HepG2 (cell line): ENCODE results near the gene TBC1D4. TPM values are rescaled to one million over a fixed set of nuclear protein-coding genes. Genes with fewer than 3 reads are reported as not detected.

Experiments used
- ARNT ChIP-seq: fragments of 450-650 bp; IDR thresholded peaks from 2 replicates; pipeline ENCODE4 v1.6.1; 2017
- CREM ChIP-seq, 2 experiments: sonication (generic) in 1 of 2; formaldehyde crosslinking in 1 of 2; IDR thresholded peaks; 2 replicates each; pipeline versions ENCODE4 v1.4.0 to v1.6.1; 2016 to 2020; ENCODE audit warnings: antibody characterized with exemption in 1 of 2, mild to moderate bottlenecking in 1 of 2, missing genetic modification reagents in 1 of 2
- ETV6 ChIP-seq: sonication (generic); formaldehyde crosslinking; conservative IDR thresholded peaks from 2 replicates; pipeline ENCODE4 v1.4.0; 2020; ENCODE audit warnings: missing genetic modification reagents
- FUBP1 ChIP-seq: sonication (generic); formaldehyde crosslinking; IDR thresholded peaks from 2 replicates; pipeline ENCODE4 v1.5.1; 2020; ENCODE audit warnings: missing genetic modification reagents, mild to moderate bottlenecking, borderline replicate concordance
- ISX ChIP-seq: sonication (generic); formaldehyde crosslinking; conservative IDR thresholded peaks from 2 replicates; pipeline ENCODE4 v1.5.0; 2020; ENCODE audit warnings: missing genetic modification reagents
- MYC ChIP-seq: sonication (generic); formaldehyde crosslinking; IDR thresholded peaks from 2 replicates; pipeline ENCODE4 v1.9.0; 2021; ENCODE audit warnings: missing genetic modification reagents, borderline replicate concordance
- RFXAP ChIP-seq: sonication (generic); formaldehyde crosslinking; IDR thresholded peaks from 2 replicates; pipeline ENCODE4 v1.4.0; 2020; ENCODE audit warnings: missing genetic modification reagents, borderline replicate concordance
- SP5 ChIP-seq: IDR thresholded peaks from 2 replicates; pipeline ENCODE4 v1.6.1; 2016; ENCODE audit warnings: low read depth, borderline replicate concordance
- TGIF2 ChIP-seq: IDR thresholded peaks from 2 replicates; pipeline ENCODE4 v1.6.1; 2016; ENCODE audit warnings: control low read depth, missing compliant biosample characterization
- ZBTB7B ChIP-seq: sonication (generic); formaldehyde crosslinking; IDR thresholded peaks from 2 replicates; pipeline ENCODE4 v1.4.0; 2020; ENCODE audit warnings: missing genetic modification reagents
- ZFP1 ChIP-seq: IDR thresholded peaks from 2 replicates; pipeline ENCODE4 v1.6.1; 2016
- ZFP36L2 ChIP-seq: sonication (generic); formaldehyde crosslinking; IDR thresholded peaks from 2 replicates; pipeline ENCODE4 v1.4.0; 2020; ENCODE audit warnings: missing genetic modification reagents
- ZNF616 ChIP-seq: sonication (generic); formaldehyde crosslinking; IDR thresholded peaks from 2 replicates; pipeline ENCODE4 v1.5.0; 2020; ENCODE audit warnings: low read depth, mild to moderate bottlenecking, missing genetic modification reagents
- ZNF670 ChIP-seq: sonication (generic); formaldehyde crosslinking; IDR thresholded peaks from 2 replicates; pipeline ENCODE4 v1.8.0; 2022; ENCODE audit warnings: mild to moderate bottlenecking, missing genetic modification reagents, borderline replicate concordance
- ZNF672 ChIP-seq: sonication (generic); formaldehyde crosslinking; IDR thresholded peaks from 2 replicates; pipeline ENCODE4 v1.8.1; 2022; ENCODE audit warnings: missing genetic modification reagents
- ZNF781 ChIP-seq: sonication (generic); formaldehyde crosslinking; IDR thresholded peaks from 2 replicates; pipeline ENCODE4 v1.5.1; 2020; ENCODE audit warnings: borderline replicate concordance, mild to moderate bottlenecking, missing genetic modification reagents; ENCODE audit errors: not compliant biosample characterization
- polyA plus RNA-seq, 8 experiments: library from polyadenylated mRNA; depleted of rRNA in 3 of 8; stranded (reverse) in 7 of 8; unstranded in 1 of 8; fragments of >200 nt; fragmentation: Illumina TruSeq in 4 of 8; extraction: Trizol in 4 of 8; gene quantifications; 2 replicates each; pipeline versions ENCODE4 v1.2.1 to v1.2.3, GENCODE V29; 2011 to 2016; ENCODE audit warnings: low read depth in 4 of 8, missing spikeins in 1 of 8, mixed read lengths in 1 of 8; ENCODE audit not compliant: insufficient read depth in 1 of 8
- total RNA-seq, 5 experiments: library from RNA; depleted of rRNA; stranded (reverse); fragments of >200 nt; fragmentation: Illumina TruSeq; extraction: Trizol; gene quantifications; 2 replicates each; pipeline ENCODE4 v1.2.3, GENCODE V29; 2016; ENCODE audit warnings: low read depth in 1 of 5
- TF ChIP-seq, protein P1 (sequence below): sonication (generic); formaldehyde crosslinking; conservative IDR thresholded peaks from 2 replicates; pipeline ENCODE4 v1.4.0; 2020; ENCODE audit warnings: missing genetic modification reagents
- TF ChIP-seq, protein P2 (sequence below): sonication (generic); formaldehyde crosslinking; IDR thresholded peaks from 2 replicates; pipeline ENCODE4 v1.4.0; 2020; ENCODE audit warnings: missing genetic modification reagents
- TF ChIP-seq, protein P3 (sequence below): sonication (generic); formaldehyde crosslinking; IDR thresholded peaks from 2 replicates; pipeline ENCODE4 v1.4.0; 2020; ENCODE audit warnings: missing genetic modification reagents, borderline replicate concordance

TBC1D4 gene
- total and polyA plus RNA-seq, 2 of the 13 experiments (the other 11 are each of a cell fraction or from before 2014, with no cell fraction given) = 35.9 to 64.4 TPM

GRCh38 chr13:75482070-75482819 is at the start of gene TBC1D4 (continued):
- TF ChIP-seq FUBP1 (CRISPR knock-in tag) = no peak
- TF ChIP-seq ARNT = no peak
- TF ChIP-seq RFXAP = peak; percentile 32; the same call in 1 of the 2 replicates
- TF ChIP-seq MYC (CRISPR knock-in tag) = peak; percentile 72; the same call in 1 of the 2 replicates
- TF ChIP-seq ZNF781 (CRISPR knock-in tag) = no peak
- TF ChIP-seq ISX (CRISPR knock-in tag) = no peak
- TF ChIP-seq SP5 = peak; percentile 93
- TF ChIP-seq, protein P1, sequence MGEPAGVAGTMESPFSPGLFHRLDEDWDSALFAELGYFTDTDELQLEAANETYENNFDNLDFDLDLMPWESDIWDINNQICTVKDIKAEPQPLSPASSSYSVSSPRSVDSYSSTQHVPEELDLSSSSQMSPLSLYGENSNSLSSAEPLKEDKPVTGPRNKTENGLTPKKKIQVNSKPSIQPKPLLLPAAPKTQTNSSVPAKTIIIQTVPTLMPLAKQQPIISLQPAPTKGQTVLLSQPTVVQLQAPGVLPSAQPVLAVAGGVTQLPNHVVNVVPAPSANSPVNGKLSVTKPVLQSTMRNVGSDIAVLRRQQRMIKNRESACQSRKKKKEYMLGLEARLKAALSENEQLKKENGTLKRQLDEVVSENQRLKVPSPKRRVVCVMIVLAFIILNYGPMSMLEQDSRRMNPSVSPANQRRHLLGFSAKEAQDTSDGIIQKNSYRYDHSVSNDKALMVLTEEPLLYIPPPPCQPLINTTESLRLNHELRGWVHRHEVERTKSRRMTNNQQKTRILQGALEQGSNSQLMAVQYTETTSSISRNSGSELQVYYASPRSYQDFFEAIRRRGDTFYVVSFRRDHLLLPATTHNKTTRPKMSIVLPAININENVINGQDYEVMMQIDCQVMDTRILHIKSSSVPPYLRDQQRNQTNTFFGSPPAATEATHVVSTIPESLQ = no peak
- TF ChIP-seq, protein P2, sequence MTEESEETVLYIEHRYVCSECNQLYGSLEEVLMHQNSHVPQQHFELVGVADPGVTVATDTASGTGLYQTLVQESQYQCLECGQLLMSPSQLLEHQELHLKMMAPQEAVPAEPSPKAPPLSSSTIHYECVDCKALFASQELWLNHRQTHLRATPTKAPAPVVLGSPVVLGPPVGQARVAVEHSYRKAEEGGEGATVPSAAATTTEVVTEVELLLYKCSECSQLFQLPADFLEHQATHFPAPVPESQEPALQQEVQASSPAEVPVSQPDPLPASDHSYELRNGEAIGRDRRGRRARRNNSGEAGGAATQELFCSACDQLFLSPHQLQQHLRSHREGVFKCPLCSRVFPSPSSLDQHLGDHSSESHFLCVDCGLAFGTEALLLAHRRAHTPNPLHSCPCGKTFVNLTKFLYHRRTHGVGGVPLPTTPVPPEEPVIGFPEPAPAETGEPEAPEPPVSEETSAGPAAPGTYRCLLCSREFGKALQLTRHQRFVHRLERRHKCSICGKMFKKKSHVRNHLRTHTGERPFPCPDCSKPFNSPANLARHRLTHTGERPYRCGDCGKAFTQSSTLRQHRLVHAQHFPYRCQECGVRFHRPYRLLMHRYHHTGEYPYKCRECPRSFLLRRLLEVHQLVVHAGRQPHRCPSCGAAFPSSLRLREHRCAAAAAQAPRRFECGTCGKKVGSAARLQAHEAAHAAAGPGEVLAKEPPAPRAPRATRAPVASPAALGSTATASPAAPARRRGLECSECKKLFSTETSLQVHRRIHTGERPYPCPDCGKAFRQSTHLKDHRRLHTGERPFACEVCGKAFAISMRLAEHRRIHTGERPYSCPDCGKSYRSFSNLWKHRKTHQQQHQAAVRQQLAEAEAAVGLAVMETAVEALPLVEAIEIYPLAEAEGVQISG (CRISPR knock-in tag) = peak; percentile 75
- TF ChIP-seq ZBTB7B (CRISPR knock-in tag) = peak; percentile 46; the same call in 1 of the 2 replicates
- TF ChIP-seq ZFP1 (CRISPR knock-in tag) = peak; percentile 17; the same call in 1 of the 2 replicates
- TF ChIP-seq, protein P3, sequence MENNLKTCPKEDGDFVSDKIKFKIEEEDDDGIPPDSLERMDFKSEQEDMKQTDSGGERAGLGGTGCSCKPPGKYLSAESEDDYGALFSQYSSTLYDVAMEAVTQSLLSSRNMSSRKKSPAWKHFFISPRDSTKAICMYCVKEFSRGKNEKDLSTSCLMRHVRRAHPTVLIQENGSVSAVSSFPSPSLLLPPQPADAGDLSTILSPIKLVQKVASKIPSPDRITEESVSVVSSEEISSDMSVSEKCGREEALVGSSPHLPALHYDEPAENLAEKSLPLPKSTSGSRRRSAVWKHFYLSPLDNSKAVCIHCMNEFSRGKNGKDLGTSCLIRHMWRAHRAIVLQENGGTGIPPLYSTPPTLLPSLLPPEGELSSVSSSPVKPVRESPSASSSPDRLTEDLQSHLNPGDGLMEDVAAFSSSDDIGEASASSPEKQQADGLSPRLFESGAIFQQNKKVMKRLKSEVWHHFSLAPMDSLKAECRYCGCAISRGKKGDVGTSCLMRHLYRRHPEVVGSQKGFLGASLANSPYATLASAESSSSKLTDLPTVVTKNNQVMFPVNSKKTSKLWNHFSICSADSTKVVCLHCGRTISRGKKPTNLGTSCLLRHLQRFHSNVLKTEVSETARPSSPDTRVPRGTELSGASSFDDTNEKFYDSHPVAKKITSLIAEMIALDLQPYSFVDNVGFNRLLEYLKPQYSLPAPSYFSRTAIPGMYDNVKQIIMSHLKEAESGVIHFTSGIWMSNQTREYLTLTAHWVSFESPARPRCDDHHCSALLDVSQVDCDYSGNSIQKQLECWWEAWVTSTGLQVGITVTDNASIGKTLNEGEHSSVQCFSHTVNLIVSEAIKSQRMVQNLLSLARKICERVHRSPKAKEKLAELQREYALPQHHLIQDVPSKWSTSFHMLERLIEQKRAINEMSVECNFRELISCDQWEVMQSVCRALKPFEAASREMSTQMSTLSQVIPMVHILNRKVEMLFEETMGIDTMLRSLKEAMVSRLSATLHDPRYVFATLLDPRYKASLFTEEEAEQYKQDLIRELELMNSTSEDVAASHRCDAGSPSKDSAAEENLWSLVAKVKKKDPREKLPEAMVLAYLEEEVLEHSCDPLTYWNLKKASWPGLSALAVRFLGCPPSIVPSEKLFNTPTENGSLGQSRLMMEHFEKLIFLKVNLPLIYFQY = peak; percentile 22; the same call in 1 of the 2 replicates
- no peak for TF ChIP-seq ZNF672 (CRISPR knock-in tag)
- TF ChIP-seq ETV6 (CRISPR knock-in tag) = 0 out of 2 replicates have a peak, but pooled peaks have one; percentile 75
- TF ChIP-seq CREM (IDR thresholded peaks at IDR 0.05) = peak; percentile 52; the same call in 1 of the 2 replicates
- TF ChIP-seq CREM (CRISPR knock-in tag; IDR thresholded peaks at IDR 0.05) = no peak
- peak; percentile 14; the same call in 1 of the 2 replicates for TF ChIP-seq TGIF2 (CRISPR knock-in tag)
- TF ChIP-seq ZNF616 = no peak
- no peak for TF ChIP-seq ZNF670
- no peak for TF ChIP-seq ZFP36L2 (CRISPR knock-in tag)
